KOPT-K1 (cell line): ENCODE results near the gene SORBS1.

ENCODE experiments used
- H3K27ac ChIP-seq: fragments of 200-600 bp; sonication (generic); 2 replicates; pipeline ENCODE4 v1.5.1; 2016; ENCODE audit warnings: antibody characterized with exemption, mild to moderate bottlenecking, low read depth, low read length; ENCODE audit not compliant: poor library complexity, severe bottlenecking
- H3K36me3 ChIP-seq: fragments of 200-600 bp; sonication (generic); 2 replicates; pipeline ENCODE4 v1.5.1; 2017; ENCODE audit warnings: antibody characterized with exemption, mild to moderate bottlenecking, low read length, moderate library complexity; ENCODE audit not compliant: insufficient read depth
- H3K9me3 ChIP-seq: fragments of 200-600 bp; sonication (generic); 2 replicates; pipeline ENCODE4 v1.5.1; 2017; ENCODE audit warnings: antibody characterized with exemption, low read length, mild to moderate bottlenecking; ENCODE audit not compliant: insufficient read depth, poor library complexity, severe bottlenecking

The SORBS1 gene

DNA sequence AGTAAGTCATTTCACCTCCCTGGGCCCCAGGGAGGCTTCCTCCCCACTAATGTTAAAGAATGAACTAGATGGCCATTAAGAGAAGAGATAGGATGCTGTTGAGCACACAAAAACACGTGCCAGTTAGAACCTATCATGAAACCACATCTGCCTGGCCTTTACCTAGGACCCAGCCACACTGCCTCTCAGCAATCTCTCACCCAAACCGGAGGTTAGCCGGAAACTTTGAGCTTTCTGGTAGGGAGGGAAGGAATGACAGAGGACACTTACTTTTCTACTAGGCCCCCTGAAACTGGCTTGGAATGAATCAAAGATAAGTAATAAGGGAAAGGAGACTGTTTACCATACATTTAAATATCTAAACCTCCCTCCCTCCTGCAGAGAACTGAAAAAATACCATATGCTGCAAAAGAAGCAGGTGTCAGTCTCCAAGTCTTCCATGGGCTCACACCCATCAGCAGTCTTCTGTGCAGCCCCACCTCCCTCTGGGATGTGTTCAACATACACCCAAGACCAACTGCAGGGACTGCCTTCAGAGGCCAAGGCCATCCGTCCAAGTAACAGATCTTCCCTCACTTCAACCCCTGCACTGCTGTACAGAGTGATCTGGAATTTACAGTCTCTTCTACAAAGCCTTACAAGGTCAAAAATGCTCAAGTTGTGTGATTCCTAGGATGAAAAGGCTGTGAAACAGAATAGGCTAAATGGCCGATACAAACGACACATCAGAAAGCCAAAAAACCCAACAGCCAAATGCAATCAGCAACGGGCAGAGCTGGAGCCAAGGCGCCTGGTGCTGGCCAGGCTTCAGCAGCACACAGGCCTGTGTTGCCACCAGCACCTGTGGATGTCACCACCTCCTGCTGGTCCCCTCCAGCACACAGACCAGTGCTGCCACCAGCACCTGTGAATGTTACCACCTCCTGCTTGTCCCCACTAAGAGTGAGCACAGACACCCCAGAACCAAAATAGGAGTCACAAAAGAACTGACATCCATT, 42.4 kb downstream of the SORBS1 start:
- no peaks in the 10 kb centered on the region for H3K9me3 ChIP-seq
- no peaks in the 10 kb centered on the region for H3K36me3 ChIP-seq
- no peak overlapping the region for H3K27ac ChIP-seq

DNA sequence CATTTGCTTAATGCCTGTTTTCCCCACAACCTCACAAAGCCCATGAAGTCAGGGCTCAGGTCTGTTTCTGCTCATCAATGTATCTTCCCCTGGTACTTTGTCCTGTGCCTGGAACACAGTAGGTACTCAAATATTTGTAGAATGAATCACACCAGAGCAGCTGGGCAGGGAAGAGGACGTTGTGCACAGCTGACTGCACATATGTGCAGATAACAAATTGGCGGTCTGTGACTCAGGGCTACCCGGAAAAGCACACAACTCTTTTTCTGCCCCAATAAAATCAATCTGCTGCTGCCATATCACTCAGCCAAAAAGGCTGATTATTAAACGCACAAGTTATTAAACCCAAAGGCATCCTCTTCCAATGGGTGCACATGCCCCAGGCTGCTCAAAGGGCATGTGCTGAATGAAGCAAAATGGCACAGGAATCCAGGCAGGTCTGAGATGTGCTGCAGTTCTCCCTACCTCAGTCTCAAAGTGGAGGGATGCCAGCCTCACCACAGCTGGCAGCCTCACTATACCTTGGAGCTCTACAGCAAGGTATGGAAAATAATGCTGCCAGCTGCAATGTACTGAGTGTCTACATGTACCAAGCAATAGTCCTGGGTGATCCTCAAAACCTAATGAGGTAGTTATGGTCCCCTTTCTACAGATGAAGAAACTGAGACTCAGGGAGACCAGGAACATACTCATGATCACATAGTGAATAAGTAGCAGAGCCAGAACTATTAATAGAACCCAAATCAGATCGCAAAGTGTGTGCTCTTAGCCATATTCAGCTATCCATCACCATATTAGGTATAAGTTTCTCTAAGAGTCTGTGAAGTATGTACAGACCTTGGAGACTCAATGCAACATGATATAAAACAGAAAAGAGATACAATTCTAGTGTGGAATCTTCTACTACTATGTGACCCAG, 43.4 kb downstream of the SORBS1 start:
- Histone ChIP-seq H3K36me3 (no peaks in the 10 kb centered on the region), H3K9me3 (no peaks in the 10 kb centered on the region), H3K27ac (no peak overlapping the region)

DNA sequence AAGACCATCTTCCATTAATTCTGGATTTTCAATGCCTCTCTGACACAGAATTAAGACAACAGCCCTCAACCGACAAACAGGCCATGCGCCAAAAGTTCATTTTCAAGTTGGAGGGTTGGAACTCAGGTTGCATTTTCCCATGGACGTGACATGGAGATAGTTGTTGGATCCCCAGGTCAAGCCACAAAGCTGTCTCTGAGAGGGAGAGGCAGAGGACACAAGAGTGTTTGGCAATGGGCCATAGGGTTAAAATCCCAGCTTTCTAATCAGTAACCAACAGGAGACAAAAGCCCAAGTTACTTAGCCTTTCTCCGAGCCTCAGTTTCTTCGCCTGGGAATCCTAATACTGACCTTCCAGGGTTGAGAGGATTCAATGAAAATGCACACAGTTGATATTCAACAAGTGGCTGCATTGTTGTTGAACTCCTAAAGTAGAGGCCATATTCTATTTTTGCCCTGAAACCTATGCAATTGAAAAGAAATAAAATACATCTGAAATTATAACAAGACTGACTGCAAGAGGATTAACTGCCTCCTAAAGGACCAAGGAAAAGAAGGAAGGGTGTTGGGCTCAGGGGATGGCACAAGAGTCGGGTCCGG, 44.3 kb downstream of the SORBS1 start:
- Histone ChIP-seq H3K9me3 (no peaks in the 10 kb centered on the region), H3K27ac (no peak overlapping the region), H3K36me3 (no peaks in the 10 kb centered on the region)

DNA sequence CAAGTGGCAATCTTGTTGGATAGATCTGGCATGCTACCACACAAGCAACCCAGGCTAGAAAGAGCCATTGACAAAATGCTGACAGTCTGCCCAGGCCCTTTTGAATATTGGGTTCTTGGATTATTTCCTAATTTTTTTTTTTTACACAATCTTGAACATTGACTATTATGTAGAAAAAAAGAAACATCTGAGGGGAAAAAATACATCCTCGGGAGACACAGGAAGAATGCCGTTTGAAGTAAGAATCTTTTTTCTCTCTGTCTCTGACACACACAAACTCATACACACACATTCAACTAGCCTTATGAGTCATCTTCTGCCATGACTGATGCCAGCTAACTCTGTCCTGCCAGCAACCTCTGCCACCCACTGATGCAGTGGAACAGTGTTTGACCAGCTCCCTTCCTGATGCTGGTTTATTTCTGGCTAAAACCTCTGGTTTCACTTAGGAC, 47.2 kb downstream of the SORBS1 start:
- no peaks in the 10 kb centered on the region for H3K9me3 ChIP-seq
- no peak overlapping the region for H3K27ac ChIP-seq
- no peaks in the 10 kb centered on the region for H3K36me3 ChIP-seq

DNA sequence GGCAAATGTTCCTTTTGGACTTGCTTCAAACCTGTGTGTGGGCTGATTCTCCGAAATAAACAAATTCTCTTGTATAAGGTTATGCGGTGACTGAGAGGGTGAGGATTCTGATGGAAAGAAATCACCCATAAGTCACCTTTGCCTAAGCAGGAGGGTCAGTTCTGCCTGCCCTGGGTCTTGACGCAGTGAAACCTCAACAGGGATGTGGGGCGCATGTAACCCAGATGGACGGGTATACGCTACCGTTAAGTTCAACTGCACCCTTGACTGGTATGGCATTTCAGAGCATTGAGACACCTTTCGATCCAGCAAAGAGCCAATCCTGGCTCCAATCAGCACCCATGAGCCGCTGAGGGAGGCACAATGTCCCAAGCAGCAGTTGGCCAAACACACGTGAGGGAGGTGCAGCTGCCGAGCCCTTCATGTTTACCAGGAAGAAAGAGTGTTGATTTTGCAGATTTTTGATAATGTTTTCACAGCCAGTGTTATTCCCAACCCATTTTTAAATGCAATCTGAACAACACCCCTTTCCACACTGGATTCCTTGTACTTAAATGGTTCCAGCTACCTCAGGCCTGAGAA, 48.1 kb downstream of the SORBS1 start:
- Histone ChIP-seq H3K36me3 (no peaks in the 10 kb centered on the region), H3K9me3 (no peaks in the 10 kb centered on the region), H3K27ac (no peak overlapping the region)

DNA sequence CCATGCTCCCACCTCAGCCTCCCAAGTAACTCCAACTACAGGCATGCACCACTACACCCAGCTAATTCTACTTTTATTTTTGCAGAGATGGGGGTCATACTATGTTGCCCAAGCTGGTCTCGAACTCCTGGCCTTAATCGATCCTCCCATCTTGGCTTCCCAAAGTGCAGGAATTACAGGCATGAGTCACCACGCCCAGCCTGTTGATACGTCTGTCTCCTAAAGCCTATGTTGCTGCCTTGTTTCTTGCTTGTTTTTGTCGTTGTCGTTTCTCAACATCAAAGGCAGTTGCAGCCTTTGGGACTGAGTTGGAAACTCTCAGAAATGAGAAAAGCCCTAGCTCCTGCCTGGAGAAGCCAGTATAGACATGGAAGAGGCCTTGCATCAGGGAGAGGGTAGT, 49.9 kb downstream of the SORBS1 start:
- Histone ChIP-seq H3K36me3 (no peaks in the 10 kb centered on the region), H3K27ac (no peak overlapping the region)

DNA sequence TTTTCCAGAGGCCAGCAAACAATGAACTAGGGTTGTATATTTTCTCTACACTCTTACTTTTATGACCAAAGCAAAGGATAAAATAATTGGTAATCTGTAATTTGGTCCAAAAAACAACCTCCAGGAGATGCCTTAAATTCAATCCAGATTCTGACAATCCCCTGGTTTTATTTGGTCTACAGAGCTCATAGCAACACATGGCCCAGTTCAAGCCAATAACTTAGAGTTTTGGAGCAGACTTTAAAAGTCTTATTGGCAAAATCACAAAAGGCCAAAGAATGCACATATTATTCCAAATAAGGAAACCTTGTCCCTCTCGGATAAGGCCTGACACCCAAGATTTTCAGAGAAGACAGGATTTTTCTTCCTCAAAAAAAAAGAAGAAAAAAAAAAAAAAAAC, 51.9 kb downstream of the SORBS1 start:
- H3K27ac ChIP-seq, result no peak overlapping the region
- no peaks in the 10 kb centered on the region for H3K9me3 ChIP-seq
- no peaks in the 10 kb centered on the region for H3K36me3 ChIP-seq

More for the DNA sequence above, 49.9 kb downstream of the SORBS1 start:
- no peaks in the 10 kb centered on the region for H3K9me3 ChIP-seq

DNA sequence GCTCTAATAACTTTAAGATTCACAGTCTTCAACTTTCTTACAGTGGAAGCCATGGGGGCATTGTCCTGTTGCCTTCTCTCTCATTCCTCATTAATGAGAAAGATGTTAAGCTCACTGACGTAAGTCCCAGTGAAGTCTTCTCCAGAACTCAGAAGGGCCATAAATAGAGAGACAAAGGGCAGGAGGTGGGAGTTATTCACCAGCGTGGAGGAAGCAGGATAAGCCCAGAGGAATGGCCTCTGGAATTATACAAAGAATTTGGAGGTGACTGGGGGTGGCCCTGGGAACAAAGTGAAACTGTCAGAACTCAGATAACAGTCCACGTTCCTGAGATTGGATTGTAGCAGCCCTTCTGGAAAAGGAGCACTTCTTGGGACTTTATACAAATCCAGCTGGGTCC, 52.4 kb downstream of the SORBS1 start:
- Histone ChIP-seq H3K9me3 (no peaks in the 10 kb centered on the region), H3K27ac (no peak overlapping the region), H3K36me3 (no peaks in the 10 kb centered on the region)

DNA sequence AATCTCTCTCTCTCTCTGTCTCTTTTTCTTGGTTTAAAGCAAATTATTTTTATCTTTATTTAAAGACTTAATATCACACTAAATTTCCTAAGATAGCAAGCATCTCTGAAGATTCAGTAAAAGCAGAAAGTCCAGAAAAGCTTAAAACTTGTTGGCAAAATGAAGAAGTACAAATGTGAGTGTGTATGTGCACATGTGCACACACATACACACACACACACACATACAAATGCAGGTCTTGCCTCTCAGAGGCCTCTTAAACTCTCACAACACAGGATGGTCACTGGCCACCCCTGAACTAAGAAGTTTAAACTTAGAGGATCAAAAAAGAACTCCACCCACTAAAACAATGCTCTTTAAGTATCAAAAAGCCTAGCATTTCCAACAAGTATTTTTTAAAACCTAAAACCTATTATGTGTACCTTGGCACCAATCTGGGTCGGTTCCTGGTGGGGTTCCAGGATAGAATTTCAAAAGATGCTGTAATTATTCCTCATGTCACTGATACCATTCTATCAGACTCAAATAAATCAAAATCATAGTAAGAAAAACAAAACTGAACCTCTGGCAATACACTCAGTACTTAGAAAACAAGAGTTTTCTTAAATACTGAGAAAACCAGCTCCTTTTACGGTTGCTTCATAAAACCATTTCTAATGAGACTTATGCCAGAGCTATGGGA, 55.0 kb downstream of the SORBS1 start:
- Histone ChIP-seq H3K36me3 (no peaks in the 10 kb centered on the region), H3K27ac (no peak overlapping the region), H3K9me3 (no peaks in the 10 kb centered on the region)

DNA sequence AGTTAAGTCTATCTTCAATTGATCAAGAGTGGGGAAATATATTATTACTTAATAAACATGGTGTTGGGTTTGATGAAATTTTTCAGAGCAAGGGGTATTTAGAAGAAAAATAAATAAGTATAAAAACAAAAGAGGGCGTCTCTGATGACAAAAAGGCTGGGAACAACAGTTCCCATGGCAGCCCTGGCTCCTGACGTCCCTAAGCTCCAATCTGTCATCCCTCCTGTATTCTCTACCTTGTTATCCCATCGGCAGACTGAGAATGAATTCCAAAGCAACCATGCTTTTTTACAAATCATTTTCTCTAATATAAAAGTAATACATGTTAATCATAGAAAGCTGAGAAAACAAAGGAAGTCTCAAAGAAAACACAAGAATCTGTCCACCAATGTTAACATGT, 55.5 kb downstream of the SORBS1 start:
- H3K9me3 ChIP-seq, result no peaks in the 10 kb centered on the region
- H3K36me3 ChIP-seq, result no peaks in the 10 kb centered on the region
- no peak overlapping the region for H3K27ac ChIP-seq

DNA sequence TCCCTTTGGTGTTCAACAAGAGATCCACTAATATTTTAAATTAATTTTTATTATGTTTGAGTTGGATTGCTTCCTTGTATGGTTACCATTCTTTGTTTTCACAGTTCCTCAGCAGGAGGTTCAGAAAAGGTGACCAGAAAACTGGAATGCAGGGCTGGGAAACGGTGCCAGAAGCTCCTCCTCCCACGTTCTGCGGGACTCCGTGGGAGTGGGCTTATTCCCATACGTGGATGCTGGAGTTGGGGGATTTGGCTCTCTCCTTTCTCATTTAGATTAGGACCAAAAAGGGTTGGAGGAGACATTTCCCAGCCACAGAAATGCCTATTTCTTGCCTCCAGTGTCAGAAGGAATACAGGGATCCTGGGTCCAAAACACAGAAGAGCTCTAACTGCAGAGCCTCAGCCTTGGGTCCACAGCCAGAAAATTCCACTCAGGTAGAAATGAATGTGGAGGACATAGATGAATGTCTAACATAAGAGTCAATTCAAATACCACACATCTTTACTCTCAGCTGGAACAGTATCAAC, 56.0 kb downstream of the SORBS1 start:
- no peaks in the 10 kb centered on the region for H3K36me3 ChIP-seq
- no peak overlapping the region for H3K27ac ChIP-seq
- H3K9me3 ChIP-seq, result no peaks in the 10 kb centered on the region

DNA sequence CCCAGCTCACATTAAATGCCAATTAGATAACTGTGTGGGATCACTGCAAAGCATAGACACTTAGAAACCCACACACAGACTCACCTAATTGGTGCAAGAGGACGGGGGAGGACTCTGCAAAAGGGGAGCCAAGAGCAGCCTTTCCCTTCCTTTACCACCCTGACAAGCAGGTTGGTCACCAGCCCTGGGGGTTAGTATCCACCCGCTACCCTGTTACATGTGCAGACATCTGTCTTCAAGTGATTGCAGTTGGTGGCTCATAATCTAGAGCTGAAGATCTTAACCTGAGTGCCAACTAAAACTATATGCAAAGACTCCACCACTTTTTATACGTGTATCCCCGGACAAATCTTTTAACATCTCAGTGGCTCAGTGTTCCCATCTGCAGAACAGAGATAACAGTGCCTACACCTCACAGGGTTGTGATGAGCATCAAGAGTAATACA, 56.9 kb downstream of the SORBS1 start:
- Histone ChIP-seq H3K36me3 (no peaks in the 10 kb centered on the region), H3K27ac (no peak overlapping the region), H3K9me3 (no peaks in the 10 kb centered on the region)

DNA sequence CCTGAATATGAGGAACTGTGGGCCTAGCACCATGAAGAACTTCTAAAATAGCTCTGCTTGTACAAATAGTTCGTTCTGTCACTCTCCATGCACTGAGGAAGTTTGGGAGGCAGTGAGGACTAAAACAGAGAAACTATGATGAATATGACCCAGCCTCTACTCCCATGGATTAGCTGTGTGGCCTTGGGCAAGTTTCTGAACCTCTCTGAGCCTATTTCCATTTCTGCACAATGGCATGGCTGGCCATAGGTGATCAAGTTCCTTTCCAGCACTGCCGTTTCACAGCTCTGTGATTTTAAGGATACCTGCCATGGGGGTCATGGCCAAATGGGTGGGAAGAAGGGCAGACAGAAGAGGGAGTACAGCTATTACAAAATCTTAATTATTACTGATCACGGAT, 57.6 kb downstream of the SORBS1 start:
- no peak overlapping the region for H3K27ac ChIP-seq

DNA sequence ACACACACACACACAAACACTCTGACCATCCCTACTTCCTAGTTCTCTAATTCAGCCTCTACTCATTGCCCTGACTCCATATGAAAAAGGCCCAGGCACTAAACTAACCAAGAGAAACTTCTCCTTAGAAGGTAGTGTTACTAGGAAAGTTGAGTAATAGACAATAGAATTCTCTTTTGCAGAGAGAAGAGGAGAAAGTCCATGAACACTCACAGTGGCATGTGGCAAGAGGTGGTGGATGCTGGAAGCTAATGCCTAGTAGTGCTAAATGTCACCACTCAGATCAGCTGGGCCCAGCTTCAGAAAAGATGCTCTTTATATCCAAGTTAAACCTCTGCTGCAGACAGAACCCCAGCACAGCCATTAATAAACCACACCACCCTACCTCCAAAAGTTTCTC, 58.2 kb downstream of the SORBS1 start:
- no peaks in the 10 kb centered on the region for H3K36me3 ChIP-seq
- no peaks in the 10 kb centered on the region for H3K9me3 ChIP-seq
- H3K27ac ChIP-seq, result no peak overlapping the region

More for the DNA sequence above, 57.6 kb downstream of the SORBS1 start:
- H3K36me3 ChIP-seq, result no peaks in the 10 kb centered on the region
- no peaks in the 10 kb centered on the region for H3K9me3 ChIP-seq
